ENCODE measurements around the gene STX19.

DNA sequence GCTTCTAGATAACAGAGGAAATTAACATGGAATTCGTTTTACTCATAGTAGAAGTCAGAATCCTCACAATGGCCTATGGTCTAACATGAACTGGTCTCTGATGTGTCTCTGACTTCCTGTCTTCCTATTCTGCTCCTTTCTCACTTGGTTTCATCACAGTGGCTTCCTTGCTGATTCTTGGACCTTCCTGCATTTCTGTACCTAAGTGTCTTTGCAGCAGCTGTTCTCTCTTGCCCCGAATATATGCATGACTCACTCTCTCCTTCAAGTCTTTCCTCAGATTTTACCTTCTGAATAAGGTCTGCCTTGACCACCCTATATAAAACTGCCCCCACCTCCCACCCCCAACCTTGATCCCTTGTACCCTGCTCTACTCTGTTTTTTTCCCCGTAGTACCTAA lies 34.3 kb downstream of the STX19 start:
- TF ChIP-seq, protein P1, sequence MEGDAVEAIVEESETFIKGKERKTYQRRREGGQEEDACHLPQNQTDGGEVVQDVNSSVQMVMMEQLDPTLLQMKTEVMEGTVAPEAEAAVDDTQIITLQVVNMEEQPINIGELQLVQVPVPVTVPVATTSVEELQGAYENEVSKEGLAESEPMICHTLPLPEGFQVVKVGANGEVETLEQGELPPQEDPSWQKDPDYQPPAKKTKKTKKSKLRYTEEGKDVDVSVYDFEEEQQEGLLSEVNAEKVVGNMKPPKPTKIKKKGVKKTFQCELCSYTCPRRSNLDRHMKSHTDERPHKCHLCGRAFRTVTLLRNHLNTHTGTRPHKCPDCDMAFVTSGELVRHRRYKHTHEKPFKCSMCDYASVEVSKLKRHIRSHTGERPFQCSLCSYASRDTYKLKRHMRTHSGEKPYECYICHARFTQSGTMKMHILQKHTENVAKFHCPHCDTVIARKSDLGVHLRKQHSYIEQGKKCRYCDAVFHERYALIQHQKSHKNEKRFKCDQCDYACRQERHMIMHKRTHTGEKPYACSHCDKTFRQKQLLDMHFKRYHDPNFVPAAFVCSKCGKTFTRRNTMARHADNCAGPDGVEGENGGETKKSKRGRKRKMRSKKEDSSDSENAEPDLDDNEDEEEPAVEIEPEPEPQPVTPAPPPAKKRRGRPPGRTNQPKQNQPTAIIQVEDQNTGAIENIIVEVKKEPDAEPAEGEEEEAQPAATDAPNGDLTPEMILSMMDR (conservative IDR thresholded peaks at IDR 0.05; ENCODE audit: low read depth, low read length): no peak
- TF ChIP-seq EZH2 (IDR thresholded peaks at IDR 0.05; ENCODE audit: low read length, unreplicated experiment): no peak
